Endothelial cell of umbilical vein (primary cell): Measurements from ENCODE around the gene ATL1. TPM values are rescaled to one million over a fixed set of nuclear protein-coding genes. Genes with fewer than 3 reads are reported as not detected.

Experiments
- BruUV-seq: library from RNA; stranded (reverse); fragments of 400-500 nt; replicated peaks from 2 replicates; lab custom pipeline; 2021; lab: Mats Ljungman, UMichigan
- CTCF ChIA-PET: fragments of 300-600, 350-600 bp; sonication (Branson Sonifier 250); formaldehyde crosslinking; loops from one replicate; lab custom pipeline; 2021; ENCODE audit warnings: antibody characterized with exemption, inconsistent platforms; lab: Charles Lee
- POLR2A ChIA-PET: fragments of 300-600, 350-600 bp; sonication (Branson Sonifier 250); formaldehyde crosslinking; loops from one replicate; lab custom pipeline; 2021; ENCODE audit warnings: antibody characterized with exemption, inconsistent platforms; lab: Charles Lee
- DNase-seq: peaks from one replicate; pipeline ENCODE4 v3.0.0-alpha.2; 2011; ENCODE audit warnings: low read depth, low spot score
- FAIRE-seq: peaks from 2 replicates; lab custom pipeline; 2011; peaks lifted over from hg19 to GRCh38; lab: Jason Lieb, UNC
- H2AFZ ChIP-seq: 2 replicates; pipeline ENCODE4 v1.6.0; 2012; ENCODE audit warnings: low read depth, low read length, control low read depth, inconsistent platforms
- H3K27ac ChIP-seq: 2 replicates; pipeline ENCODE4 v1.5.1; 2011; ENCODE audit warnings: low read depth, mild to moderate bottlenecking, control low read depth, low read length, moderate library complexity; ENCODE audit not compliant: insufficient read depth
- H3K27me3 ChIP-seq, 2 experiments: 2 replicates each; pipeline versions ENCODE4 v1.6.0 to v1.6.1; 2011; ENCODE audit warnings: low read length in 2 of 2, mixed read lengths in 1 of 2; ENCODE audit not compliant: control insufficient read depth in 2 of 2, insufficient read depth in 2 of 2
- H3K36me3 ChIP-seq, 2 experiments: 2 replicates in 1 of 2; 3 replicates in 1 of 2; pipeline ENCODE4 v1.5.1; 2011; ENCODE audit warnings: low read length in 2 of 2, mild to moderate bottlenecking in 1 of 2, moderate library complexity in 1 of 2; ENCODE audit not compliant: control insufficient read depth in 2 of 2, insufficient read depth in 2 of 2; ENCODE audit errors: extremely low read depth in 1 of 2
- H3K4me1 ChIP-seq: 3 replicates; pipeline ENCODE4 v1.5.1; 2011; ENCODE audit warnings: mild to moderate bottlenecking, low read length; ENCODE audit not compliant: control insufficient read depth, insufficient read depth; ENCODE audit errors: extremely low read depth
- H3K4me2 ChIP-seq: 2 replicates; pipeline ENCODE4 v1.6.1; 2011; ENCODE audit warnings: low read length, control low read depth, mixed read lengths; ENCODE audit not compliant: insufficient read depth
- H3K4me3 ChIP-seq, 3 experiments: fragments of 200-600 bp in 1 of 3; sonication (generic), shearing (Covaris generic) in 1 of 3; replicated peaks in 1 of 3; 2 replicates each; pipeline ENCODE4 v1.5.1; 2011 to 2016; ENCODE audit warnings: control low read depth in 3 of 3, low read length in 3 of 3, mild to moderate bottlenecking in 2 of 3, inconsistent platforms in 1 of 3, low read depth in 1 of 3, moderate library complexity in 1 of 3; ENCODE audit not compliant: insufficient read depth in 1 of 3
- H3K79me2 ChIP-seq: 2 replicates; pipeline ENCODE4 v1.6.0; 2012; ENCODE audit warnings: low read length, inconsistent platforms; ENCODE audit not compliant: control insufficient read depth, insufficient read depth
- H3K9ac ChIP-seq: replicated peaks from 2 replicates; pipeline ENCODE3; 2011; ENCODE audit warnings: low read length, control low read depth; ENCODE audit not compliant: insufficient read depth; ENCODE audit errors: extremely low read depth
- H3K9me1 ChIP-seq: replicated peaks from 3 replicates; pipeline ENCODE4 v1.6.0; 2011; ENCODE audit warnings: mild to moderate bottlenecking, low read length; ENCODE audit not compliant: control insufficient read depth, insufficient read depth; ENCODE audit errors: extremely low read depth
- H3K9me3 ChIP-seq: replicated peaks from 2 replicates; pipeline ENCODE4 v1.5.1; 2012; ENCODE audit warnings: low read length, inconsistent platforms; ENCODE audit not compliant: control insufficient read depth, insufficient read depth
- H4K20me1 ChIP-seq: replicated peaks from 2 replicates; pipeline ENCODE3; 2011; ENCODE audit warnings: mild to moderate bottlenecking, low read length; ENCODE audit not compliant: control insufficient read depth, insufficient read depth; ENCODE audit errors: extremely low read depth
- EZH2 ChIP-seq: IDR thresholded peaks from 2 replicates; pipeline ENCODE4 v1.6.1; 2012; ENCODE audit warnings: borderline replicate concordance, low read depth, mild to moderate bottlenecking, moderate library complexity, low read length, inconsistent platforms; ENCODE audit not compliant: severe bottlenecking
- FOS ChIP-seq: IDR thresholded peaks from 2 replicates; pipeline ENCODE4 v1.6.1; 2011; ENCODE audit warnings: mild to moderate bottlenecking, low read length, moderate library complexity, borderline replicate concordance; ENCODE audit not compliant: insufficient read depth
- GATA2 ChIP-seq: IDR thresholded peaks from 2 replicates; pipeline ENCODE4 v1.7.0; 2011; ENCODE audit warnings: low read depth, mild to moderate bottlenecking, moderate library complexity, mixed read lengths, low read length; ENCODE audit not compliant: insufficient read length, insufficient read depth
- JUN ChIP-seq: IDR thresholded peaks from 2 replicates; pipeline ENCODE4 v1.6.1; 2011; ENCODE audit warnings: borderline replicate concordance, low read depth; ENCODE audit not compliant: insufficient read length, insufficient read depth
- MYC ChIP-seq: IDR thresholded peaks from one replicate; pipeline ENCODE4 v1.6.1; 2011; ENCODE audit warnings: mild to moderate bottlenecking, low read depth, low read length
- POLR2A ChIP-seq: IDR thresholded peaks from 2 replicates; pipeline ENCODE4 v1.6.1; 2012; ENCODE audit warnings: low read depth, mild to moderate bottlenecking, control low read depth, low read length
- POLR2AphosphoS5 ChIP-seq: IDR thresholded peaks from 2 replicates; pipeline ENCODE4 v1.6.1; 2012; ENCODE audit warnings: low read depth, mild to moderate bottlenecking, control low read depth, low read length, moderate library complexity; ENCODE audit not compliant: insufficient read depth
- dilution Hi-C: fragments of 300-500 bp; cut with MboI; formaldehyde crosslinking; loops from one replicate; pipeline ENCODE4 v1.15.0; 2019; ENCODE audit warnings: low sequenced_read_pairs; ENCODE audit not compliant: extremely low pct_ligation_motif_present
- intact Hi-C: fragments of 100-400 bp; cut with micrococcal nuclease; formaldehyde crosslinking; loops from one replicate; pipeline ENCODE4 v1.10.0; 2022
- polyA plus RNA-seq, 4 experiments: library from polyadenylated mRNA; depleted of rRNA in 3 of 4; stranded (reverse) in 3 of 4; unstranded in 1 of 4; fragments of >200 nt; gene quantifications; 2 replicates each; pipeline versions ENCODE4 v1.2.1 to v1.2.3, GENCODE V29; 2011 to 2012; ENCODE audit warnings: missing spikeins in 1 of 4
- total RNA-seq: library from RNA; stranded (reverse); gene quantifications from 2 replicates; pipeline ENCODE4 v1.2.3, GENCODE V29; 2021
- TF ChIP-seq, protein P1 (sequence below), 2 donors: IDR thresholded peaks; 1 replicate in 1 of 2; 2 replicates in 1 of 2; pipeline ENCODE4 v1.5.1; 2011; ENCODE audit warnings: low read length in 2 of 2, mild to moderate bottlenecking in 2 of 2, moderate library complexity in 2 of 2, control low read depth in 1 of 2, inconsistent platforms in 1 of 2, low read depth in 1 of 2; ENCODE audit not compliant: insufficient read depth in 1 of 2; ENCODE audit errors: extremely low read depth in 1 of 2
- TF ChIP-seq, protein P2 (sequence below): IDR thresholded peaks from 2 replicates; pipeline ENCODE4 v1.6.1; 2011; ENCODE audit not compliant: insufficient read depth, insufficient read length

ATL1 gene
- total and polyA plus RNA-seq, 2 donors (not counting 3 experiments of a cell fraction or from before 2014, with no cell fraction given) = 1.1 to 5.1 TPM

DNA sequence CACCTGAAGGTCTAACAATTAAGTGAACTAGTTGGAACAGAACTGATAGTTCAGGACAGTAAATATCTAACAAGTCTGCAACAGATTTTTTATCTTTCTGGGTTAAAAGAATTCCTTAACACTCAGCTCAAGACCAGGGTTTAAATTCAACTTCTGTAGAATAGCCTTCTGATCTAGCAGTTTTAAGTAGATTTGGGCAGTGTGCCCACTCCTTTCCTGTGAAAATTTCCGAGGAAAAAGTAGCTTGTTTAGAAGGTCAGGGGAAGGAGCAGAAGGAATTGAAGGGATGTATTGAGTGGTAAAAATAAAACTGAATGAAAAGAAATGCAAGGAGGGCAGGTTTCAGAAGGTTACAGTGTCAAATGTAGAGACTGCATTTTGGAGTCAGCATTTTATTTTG lies 45.8 kb downstream of the ATL1 start:
- ChIA-PET CTCF (interaction anchor here (0.6 to 3.7 kb wide), 20 partner anchors 10 to 744 kb away, joined by 3 to 35 read pairs (median 4); no protein-coding TSS in a partner anchor), POLR2A (interaction anchor here (1.3 kb wide), 1 partner anchor 63 kb away, joined by 5 read pairs; no protein-coding TSS in a partner anchor)

More for the DNA sequence above, 45.8 kb downstream of the ATL1 start:
- intact Hi-C loops = no loop called here
- no peak for TF ChIP-seq POLR2A
- TF ChIP-seq JUN = no peak
- no peak for TF ChIP-seq FOS
- TF ChIP-seq EZH2 = no peak
- TF ChIP-seq GATA2 = no peak
- TF ChIP-seq, protein P1, sequence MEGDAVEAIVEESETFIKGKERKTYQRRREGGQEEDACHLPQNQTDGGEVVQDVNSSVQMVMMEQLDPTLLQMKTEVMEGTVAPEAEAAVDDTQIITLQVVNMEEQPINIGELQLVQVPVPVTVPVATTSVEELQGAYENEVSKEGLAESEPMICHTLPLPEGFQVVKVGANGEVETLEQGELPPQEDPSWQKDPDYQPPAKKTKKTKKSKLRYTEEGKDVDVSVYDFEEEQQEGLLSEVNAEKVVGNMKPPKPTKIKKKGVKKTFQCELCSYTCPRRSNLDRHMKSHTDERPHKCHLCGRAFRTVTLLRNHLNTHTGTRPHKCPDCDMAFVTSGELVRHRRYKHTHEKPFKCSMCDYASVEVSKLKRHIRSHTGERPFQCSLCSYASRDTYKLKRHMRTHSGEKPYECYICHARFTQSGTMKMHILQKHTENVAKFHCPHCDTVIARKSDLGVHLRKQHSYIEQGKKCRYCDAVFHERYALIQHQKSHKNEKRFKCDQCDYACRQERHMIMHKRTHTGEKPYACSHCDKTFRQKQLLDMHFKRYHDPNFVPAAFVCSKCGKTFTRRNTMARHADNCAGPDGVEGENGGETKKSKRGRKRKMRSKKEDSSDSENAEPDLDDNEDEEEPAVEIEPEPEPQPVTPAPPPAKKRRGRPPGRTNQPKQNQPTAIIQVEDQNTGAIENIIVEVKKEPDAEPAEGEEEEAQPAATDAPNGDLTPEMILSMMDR (IDR thresholded peaks at IDR 0.05; ENCODE audit: extremely low read depth in 1 of 2, insufficient read depth in 1 of 2, low read depth in 1 of 2, low read length in 2 of 2) = no peak
- no peak for TF ChIP-seq MYC
- TF ChIP-seq, protein P2, sequence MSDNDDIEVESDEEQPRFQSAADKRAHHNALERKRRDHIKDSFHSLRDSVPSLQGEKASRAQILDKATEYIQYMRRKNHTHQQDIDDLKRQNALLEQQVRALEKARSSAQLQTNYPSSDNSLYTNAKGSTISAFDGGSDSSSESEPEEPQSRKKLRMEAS = no peak
- no peak for TF ChIP-seq POLR2AphosphoS5
- Histone ChIP-seq H3K27me3 (no peaks in the 10 kb centered on the region), H3K4me2 (peak overlapping the region; percentile 86), H4K20me1 (no peaks in the 10 kb centered on the region), H3K9me1 (no peaks in the 10 kb centered on the region), H3K4me3 (peak overlapping the region in 1 of 3 experiments; percentile 28), H3K36me3 (no peaks in the 10 kb centered on the region), H3K9ac (peak overlapping the region; percentile 7), H3K4me1 (peaks cover 16% of the 10 kb centered on the region), H3K9me3 (no peaks in the 10 kb centered on the region), H2AFZ (no peak overlapping the region), H3K79me2 (no peaks in the 10 kb centered on the region), H3K27ac (peak overlapping the region; percentile 18)
- peak; percentile 89 for DNase-seq
- dilution Hi-C loops = no loop called here
- no TSS peak for BruUV-seq
- FAIRE-seq = peak; percentile 33
